Stimulated activated CD8-positive, alpha-beta memory T cell treated with anti-CD3 and anti-CD28 coated beads, Interleukin-15, amount 100 ng/mL, for 48 hours (primary cell): ENCODE data around the gene GNG2.

Experiments used
- DNase-seq, 2 donors: peaks; one replicate each; pipeline ENCODE4 v3.0.0-alpha.2; 2020; ENCODE audit warnings: low read depth in 2 of 2

GNG2 gene

DNA sequence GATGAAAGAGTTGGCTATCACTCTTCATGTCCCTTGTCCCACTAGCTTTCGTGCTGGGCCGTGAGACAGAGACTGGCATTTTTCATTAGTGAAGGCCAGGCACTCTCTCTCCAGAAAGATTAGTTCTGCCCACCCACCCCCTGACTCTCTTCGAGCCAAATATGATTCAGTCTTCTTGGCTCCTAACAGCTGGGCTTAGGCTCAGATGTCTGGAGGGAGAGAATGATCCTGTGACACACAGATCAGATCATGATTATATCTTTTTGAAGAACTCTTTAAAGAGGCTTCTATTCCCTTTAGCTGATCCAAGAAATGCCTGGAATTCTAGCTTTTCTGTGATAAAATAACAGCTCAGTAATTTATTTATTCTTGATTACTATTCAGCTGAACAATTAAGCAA is 5.2 kb upstream of the GNG2 start:
- DNase-seq, result no peak

- no peak for DNase-seq
Measured at GRCh38 chr14:51856792-51857296, 3.6 kb upstream of the GNG2 start.

DNA sequence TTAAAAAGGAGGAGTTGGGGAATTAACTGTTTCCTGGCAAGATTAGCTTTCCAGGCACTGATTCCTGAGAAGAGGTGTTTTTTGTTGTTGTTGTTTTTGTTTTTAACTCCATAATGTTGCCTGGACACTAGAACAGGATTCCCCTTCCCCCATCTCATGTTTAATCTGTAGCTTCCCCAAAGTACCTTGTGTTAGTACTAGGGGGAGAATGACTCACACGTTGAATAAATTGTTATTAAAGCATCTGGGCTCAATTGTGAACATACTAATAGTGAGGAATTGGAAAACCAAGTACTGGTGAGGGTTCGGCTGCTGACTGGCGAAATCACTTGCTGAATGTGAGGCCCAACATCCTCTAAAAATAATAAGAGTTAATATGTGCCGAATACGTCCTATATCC is 1.3 kb upstream of the GNG2 start:
- DNase-seq, result no peak

DNA sequence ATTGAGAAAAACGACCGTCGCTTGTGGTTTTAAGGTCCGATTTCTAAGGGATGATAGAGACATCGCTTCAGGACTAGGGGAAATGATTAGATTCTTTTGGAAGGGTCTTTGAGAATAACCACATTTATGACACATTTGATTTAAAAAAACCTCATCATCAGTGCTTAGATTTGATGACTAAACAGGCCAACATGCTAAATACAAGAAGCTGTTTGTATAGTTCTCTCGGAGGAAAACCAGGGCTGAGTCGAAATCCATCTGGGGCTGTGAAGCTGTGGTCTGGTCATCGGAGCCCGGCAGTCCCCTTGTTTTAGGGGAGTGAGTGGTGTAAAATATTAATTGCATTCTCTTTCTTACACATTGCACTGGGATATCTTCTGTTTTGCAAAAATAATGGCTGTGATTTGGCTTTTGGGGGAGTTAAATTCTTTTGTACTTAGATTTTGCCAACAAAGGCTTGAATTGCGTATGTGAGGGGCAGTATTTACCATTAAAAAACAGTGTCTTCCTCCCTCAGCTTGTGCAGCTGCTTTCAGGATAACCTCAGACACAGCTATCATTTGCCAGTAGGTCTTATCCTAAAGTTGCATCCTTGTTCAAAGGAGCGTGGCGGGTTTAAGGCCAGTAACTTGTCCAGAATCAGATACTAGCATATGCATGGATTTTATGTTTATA is 550 bp downstream of the GNG2 start:
- no peak for DNase-seq

DNA sequence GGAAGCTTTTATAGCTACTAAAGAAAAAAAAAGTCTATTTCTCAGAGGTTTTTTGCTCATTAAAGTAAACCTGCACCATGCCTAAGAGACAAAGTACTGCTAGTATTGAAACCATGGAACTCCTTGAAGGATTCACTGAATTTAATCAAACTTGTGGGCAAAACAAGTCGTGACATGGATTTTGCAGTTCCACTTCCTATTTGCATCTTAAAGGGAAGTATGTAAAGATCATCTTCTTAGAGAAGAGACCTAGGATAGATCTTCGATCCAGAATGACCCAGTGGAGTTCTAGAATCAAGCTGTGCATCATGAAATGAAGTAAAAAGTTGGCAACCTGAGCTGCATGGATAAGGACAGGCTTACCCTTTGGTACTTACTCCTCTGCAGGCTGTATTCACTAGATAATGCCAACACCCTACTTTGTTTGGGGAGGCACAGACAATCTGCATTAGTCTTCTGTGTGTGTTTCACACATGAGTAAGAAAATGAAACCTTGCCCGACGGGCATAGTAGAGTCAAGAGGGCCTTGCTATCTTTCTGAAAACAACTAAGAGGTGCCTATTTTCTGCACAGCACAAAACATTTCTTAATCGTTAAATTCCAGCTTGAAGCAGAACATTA is 1.9 kb downstream of the GNG2 start:
- no peak for DNase-seq

DNA sequence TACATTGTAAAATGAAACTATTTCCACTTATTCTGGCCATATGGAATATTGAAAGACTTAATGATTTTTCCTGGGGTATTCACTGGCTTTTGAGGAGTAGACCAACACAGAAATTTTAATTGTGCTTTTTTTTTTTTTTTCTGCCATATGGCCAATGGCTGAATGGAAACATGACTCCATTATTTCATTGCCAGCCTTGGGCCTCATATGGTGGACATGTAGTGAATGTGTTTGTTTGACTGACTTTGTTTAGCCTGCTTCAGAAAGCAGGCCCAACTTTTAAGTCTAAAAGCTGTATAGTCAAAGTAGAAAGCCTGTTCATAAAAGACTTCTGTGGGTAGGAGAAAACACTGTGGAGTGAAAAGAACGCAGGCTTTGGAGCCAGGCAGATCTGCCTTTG is 2.4 kb downstream of the GNG2 start:
- no peak for DNase-seq

DNA sequence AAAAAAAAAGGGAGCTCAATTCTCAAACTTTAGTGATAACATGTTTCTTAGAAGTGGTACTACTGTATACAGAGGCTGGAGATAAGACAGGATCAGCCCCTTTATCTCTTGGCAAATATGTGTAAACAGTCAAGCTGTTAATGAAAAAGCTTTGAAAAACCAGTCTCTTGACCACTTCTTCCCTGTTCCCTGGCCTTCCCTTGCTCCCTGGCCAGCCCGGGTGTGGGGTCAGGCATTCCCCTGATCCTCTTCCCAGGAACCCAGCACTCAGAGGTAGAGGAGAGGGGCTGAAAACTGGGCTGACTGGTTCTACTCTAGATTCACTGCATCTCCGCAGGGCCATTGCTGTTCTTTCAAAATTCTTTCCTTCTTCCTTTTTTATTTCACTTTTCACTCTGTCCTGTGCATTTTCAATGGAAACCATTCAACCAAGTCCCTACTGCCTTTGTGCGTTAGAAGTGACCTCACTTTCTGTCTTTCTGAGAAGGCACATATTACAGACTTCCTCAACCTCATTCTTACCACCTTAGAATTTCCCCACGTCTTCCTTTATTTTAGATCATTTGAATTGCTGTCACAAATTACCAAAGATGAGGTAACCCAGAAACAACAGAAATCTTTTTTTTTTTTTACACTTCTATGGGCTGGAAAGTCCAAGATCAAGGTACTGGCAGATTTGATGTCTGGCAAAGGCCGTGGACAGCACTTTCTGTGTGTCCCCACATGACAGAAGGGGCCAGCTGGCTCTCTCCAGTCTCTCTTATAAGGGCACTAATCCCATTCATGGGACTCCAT is 5.7 kb downstream of the GNG2 start:
- DNase-seq, result no peak

DNA sequence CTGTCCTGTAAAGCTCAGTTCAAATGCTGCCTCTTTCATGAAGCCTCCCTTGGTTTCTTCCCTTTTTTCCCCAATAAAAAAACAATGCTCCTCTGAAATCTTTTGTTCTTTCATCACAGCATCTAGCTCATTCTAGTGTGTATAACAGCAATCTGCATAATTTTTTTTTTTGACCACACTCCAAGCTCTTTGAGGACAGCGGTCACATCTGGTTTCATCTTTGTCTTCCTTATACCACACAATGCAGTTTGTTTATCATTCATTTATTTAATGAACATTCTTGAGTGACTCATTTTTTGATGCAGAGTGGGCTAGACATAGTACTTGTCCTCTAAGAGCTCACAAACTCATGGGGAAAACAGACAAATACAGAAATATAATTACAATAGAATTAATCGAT is 7.3 kb downstream of the GNG2 start:
- no peak for DNase-seq

GRCh38 chr14:51868405-51868804 is 8.0 kb downstream of the GNG2 start:
- no peak for DNase-seq

DNA sequence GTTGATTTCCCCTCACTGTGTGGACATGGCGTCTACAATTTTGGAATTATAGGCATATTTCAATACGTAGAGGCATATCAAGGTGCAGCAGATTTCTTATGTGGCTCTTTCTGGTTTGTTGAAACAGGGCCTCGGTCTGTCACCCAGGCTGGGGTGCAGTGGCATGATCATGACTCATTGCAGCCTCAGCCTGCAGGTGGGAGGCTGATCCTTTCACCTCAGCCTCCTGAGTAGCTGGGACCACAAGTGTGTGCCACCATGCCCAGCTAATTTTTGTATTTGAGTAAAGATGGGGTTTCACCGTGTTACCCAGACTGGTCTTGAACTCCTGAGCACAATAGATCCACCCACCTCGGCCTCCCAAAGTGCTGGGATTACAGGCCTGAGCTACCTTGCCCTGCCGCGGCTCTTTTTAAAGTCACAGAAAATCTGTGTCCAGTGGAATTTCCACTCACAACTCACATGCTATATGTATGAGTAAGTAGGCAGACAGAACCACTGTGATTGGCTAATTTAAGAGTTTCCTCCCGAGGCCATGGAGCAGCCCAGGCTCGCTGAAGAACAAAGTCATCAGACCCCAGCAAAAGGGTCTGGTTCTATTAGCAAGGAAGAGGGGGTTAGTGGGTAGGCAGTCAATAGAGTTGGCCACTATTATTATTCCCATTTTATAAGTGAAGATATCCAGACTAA is 9.1 kb downstream of the GNG2 start:
- DNase-seq, result peak; percentile 59 to 66

GRCh38 chr14:51870606-51871005 is 10.2 kb downstream of the GNG2 start:
- no peak for DNase-seq

DNA sequence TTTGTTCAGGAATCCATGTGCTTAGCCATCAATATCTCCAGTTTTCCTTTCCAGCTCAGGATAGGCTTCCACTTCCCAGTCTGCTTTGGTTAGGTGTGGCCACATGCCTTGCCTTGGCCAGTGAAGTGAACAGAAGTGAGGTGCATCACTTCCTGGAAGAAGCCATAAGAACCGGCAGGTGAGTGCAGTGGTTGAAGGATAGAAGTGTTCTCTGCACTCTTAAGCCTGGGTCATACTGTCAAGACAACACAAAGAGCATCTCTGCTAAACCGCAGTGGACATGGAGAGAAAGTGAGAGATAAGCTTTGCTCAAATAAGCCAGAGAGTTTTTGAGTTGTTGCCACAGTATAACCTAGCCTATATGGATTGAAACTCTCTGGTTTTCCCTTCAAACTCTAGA is 11.4 kb downstream of the GNG2 start:
- no peak for DNase-seq

DNA sequence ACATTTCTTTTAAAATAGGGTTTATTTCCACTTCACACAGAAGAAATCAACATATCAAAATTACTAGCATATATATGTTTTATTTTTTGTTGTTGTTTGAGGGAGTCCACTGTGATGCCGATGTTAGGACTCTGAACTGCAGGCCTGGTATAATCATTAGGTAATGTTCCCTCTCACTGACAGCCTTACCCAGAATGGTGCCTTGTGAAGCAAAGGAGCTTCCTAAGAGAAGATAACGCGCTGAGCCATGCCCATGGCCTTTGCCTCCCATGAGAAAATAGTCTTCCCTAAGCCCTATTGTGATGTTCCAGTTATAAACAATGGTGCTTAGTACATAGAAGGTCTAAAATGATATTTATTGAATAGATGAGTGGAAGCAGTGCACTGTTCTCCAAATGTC is 12.0 kb downstream of the GNG2 start:
- no peak for DNase-seq

DNA sequence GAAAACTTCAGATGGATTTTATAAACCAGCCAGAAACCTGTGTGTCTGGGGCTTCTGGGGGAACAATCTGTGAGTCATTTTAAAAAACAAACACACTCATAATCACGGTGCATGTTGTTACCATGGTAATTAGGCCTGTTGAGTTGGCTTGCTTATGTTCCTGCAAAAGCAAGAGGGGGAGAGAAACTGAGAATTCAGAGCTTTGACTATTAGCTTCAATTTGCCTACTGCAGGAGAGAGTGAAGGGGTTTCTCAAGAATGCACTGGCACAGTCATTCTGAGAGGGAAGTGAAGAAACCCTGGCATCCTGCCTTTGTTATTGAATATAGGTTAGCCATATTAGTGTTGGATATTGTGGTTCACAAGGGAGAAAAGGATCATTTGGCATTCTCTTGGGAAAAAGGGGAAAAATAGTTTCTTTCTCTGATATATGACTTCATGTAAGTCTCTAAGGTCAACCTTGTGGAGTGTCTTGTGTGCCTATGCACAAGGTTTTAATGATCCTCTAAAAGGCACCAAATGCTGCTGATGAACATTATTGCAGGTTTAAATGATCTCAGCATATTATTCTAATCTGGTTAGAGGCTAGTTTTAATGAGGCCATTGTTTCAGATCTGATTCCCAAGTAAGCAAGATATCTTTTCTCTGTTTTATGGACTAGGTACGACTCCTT is 12.9 kb downstream of the GNG2 start:
- DNase-seq, result no peak

DNA sequence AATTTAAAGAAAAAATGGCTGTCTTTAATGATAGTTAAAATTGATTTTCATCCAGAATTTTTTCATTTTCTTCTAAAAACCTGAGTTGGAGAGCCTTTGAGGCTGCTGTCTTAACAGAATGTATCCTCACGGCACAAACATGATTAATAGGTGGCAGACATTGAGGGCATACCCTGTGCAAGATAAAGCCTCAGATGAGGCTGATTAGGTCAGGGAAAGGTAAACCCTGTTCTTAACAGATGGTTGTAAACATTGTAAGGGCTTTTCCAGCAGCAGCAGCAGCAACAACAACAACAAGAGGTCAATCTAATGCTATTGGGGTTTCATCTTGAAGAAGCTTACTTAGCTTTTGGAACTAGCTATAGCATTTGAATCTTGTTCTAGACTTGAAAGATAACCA is 17.4 kb downstream of the GNG2 start:
- no peak for DNase-seq

DNA sequence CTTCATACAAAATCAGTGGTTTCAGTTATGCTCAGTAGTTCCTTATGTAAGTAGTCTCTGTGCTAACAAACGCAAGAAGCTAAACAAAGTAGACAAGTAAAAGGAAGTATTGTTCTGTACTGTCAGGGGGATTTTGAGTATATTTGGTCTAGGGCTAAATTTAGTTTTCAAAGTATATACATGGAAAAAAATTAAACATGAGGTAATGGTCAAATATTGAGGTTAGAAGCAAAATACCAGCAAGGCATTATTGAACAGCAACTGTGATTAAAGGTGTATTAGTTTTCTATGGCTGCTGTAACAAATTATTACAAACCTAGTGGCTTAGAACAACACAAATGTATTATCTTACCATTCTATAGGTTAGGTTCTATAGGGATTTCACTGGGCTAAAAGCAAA is 18.8 kb downstream of the GNG2 start:
- no peak for DNase-seq

GRCh38 chr14:51880835-51881580 is 20.6 kb downstream of the GNG2 start:
- no peak for DNase-seq

GRCh38 chr14:51881636-51882035 is 21.2 kb downstream of the GNG2 start:
- no peak for DNase-seq

GRCh38 chr14:51883232-51883631 is 22.8 kb downstream of the GNG2 start:
- no peak for DNase-seq

GRCh38 chr14:51884086-51884927 is 23.9 kb downstream of the GNG2 start:
- no peak for DNase-seq
